Measurements from ENCODE around the gene CMTM4.
"Not testable (repeated sequence)": the region's sequence is repeated elsewhere in the genome, so short reads cannot be mapped to it uniquely, and the experiment has no call there.

Gene CMTM4

GRCh38 chr16:66569827-66570405 lies 126.6 kb downstream of the CMTM4 start:
- no peak overlapping the region for H3K4me3 ChIP-seq (ENCODE audit: low read depth, low read length)

GRCh38 chr16:66569131-66569530 lies 127.4 kb downstream of the CMTM4 start:
- H3K4me3 ChIP-seq (ENCODE audit: low read depth, low read length) = no peak overlapping the region

- H3K4me3 ChIP-seq (ENCODE audit: low read depth, low read length) = no peak overlapping the region
Observed at GRCh38 chr16:66568355-66568754, 128.2 kb downstream of the CMTM4 start.

DNA sequence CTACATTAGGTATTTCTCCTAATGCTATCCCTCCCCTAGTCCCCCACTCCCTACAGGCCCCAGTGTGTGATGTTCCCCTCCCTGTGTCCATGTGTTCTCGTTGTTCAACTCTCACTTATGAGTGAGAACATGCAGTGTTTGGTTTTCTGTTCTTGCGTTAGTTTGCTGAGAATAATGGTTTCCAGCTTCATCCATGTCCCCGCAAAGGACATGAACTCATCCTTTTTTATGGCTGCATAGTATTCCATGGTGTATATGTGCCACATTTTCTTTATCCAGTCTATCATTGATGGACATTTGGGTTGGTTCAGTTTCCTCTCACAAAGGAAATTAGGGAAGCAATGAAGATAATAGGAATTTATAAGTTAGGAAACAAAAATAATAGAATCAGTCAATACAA lies 129.3 kb downstream of the CMTM4 start:
- not testable (repeated sequence) for H3K4me3 ChIP-seq (ENCODE audit: low read depth, low read length)

DNA sequence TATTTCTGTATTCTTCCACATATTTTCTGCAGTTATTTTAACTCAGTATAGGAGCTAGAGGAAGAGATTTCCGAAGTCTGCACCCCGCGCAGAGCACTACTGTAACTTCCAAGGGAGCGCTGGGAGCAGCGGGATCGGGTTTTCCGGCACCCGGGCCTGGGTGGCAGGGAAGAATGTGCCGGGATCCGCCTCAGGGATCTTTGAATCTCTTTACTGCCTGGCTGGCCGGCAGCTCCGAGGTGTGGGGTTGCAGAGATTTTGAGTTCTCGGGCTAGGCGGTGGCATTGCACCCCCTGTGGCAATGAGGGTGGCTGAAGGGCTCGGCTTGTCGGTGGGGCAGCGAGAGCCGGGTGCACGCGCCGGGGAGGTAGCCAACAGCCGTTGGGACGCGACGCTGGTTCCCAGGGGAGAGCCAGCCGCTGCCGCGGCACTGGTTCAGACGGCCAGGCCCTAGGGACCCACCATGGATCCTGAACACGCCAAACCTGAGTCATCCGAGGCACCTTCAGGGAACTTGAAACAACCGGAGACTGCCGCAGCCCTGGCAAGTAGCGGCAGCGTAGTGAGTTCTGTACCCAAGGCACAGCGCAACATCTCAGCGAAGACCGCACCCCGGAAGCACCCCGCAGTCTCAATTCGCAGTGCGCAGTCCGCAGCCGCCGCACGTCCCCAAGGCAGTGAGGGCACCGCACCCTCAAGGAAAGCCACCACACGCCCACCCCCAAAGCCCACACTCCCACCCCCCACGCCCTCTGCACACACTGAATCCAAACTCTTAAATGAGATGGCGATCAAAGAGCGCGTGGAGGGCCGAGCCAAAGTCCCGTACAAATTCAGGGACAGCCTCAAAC lies 130.3 kb downstream of the CMTM4 start, which contains the start of gene CMTM1:
CMTM1 (plus strand) TSS at position 389 of the 851 bp plus-strand sequence; CDS start at position 464, 75 bp downstream.
- no peak within 1 kb of the TSS for H3K4me3 ChIP-seq (ENCODE audit: low read depth, low read length)

Data from iPS-11a (cell line).